GM18526 (cell line): ENCODE data around the gene NACC2.

Experiments used
- POLR2A ChIP-seq: IDR thresholded peaks from 3 replicates; pipeline ENCODE4 v1.6.1; 2011; ENCODE audit not compliant: insufficient read length; ENCODE audit errors: extremely low read depth

The NACC2 gene

DNA sequence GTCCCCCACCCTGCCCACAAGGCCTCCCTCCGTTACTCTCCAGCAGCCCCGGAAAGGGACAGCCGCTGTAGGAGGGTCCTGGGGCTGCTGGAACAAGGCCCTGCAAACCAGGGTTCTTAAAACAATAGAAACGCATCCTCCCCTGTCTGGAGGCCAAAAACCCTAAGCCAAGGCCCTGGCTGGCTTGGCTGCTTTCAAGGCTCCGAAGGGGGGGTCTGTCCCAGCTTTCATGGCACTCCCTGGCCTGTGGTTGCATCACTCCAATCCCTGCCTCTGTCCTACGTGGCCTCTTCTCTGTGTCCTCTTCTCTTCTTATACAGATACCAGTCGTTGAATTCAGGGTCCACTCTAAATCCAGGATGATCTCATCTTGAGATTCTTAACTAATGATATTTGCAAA lies 126.5 kb downstream of the NACC2 start:
- no peak for TF ChIP-seq POLR2A

DNA sequence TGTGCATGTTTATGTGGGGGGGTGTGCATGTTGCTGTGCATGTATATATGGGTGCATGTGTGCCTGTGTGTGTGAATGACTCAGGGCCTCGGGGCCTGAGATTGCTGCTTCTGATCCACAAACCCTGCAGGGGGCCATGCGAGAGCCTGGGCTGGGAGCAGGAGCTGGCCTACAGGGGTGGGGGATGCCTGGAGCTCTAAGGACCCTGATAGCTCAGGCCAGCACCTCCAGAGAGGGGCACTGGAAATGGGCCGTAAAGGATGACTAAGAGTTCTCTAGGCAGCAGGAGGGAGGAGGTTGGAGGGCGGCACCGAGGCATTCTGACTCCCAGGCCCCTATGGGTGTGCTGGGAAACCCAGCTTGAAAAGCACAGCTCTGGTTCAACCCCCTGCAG lies 127.0 kb downstream of the NACC2 start:
- TF ChIP-seq POLR2A: no peak

DNA sequence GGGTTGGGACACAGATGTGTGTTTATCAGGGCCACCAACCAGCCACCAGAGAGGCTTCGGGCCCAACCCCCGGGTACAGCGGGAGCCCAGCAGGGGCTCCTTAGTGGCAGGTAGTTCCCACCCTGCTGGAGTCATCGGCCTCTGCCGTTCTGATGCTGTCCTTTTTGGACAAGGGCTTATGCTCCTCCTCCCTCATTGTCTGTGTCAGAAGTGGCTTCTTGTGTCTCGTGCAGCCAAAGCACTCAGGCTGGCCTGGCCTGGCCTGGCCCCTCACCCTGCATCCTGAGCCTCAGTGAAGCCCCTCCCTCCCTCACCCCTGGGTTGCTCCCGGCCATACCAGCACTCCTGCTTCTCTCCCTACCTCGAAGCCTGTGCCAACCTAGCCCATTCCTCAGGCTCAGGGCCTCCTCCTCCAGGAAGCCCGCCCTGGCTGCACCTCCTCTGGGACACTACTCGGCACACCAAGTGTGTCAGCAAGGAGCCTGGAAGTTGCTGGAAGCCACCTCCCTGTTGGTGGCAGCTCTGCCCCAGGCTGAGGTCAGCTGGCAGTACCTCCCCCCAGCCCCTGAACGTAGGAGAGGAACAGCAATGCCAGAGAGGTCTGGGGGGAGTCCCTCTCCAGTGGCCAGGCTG lies 129.8 kb downstream of the NACC2 start:
- no peak for TF ChIP-seq POLR2A

DNA sequence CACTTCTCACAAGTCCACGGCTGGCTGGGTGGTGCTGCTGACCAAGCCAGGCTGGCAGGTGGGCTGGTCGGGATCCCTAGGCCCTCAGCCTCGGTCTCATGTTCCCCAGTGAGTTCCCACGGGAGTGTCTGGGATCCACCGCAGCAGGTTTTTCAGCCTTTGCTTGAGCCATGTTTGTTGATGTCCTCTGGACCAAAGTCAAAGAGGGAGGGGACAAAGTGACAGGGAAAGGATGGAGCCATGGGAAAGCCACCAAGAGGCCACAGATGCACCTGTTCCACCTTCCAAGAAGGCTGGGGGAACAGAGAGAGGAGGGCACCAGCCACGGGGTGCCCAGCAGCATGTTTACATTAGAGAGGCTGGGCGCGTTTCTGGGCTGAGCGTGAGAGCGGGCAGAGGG lies 131.2 kb downstream of the NACC2 start:
- no peak for TF ChIP-seq POLR2A

DNA sequence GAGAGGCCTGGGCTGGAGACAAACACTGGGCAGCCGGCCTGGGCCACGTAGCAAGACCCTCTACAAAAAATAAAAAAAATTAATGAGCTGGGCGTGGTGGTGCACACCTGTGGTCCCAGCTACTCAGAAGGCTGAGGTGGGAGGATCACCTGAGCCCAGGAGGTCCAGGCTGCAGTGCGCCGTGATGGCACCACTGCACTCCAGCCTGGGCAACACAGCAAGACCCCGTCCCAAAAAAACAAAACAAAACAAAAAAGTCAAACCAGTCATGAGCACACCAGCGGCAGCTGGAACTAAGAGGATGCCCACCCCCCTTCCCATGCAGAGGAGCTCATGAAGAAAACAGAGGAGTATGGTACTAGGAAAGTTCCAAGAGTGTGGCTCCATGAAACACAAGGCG lies 131.8 kb downstream of the NACC2 start:
- TF ChIP-seq POLR2A: no peak

DNA sequence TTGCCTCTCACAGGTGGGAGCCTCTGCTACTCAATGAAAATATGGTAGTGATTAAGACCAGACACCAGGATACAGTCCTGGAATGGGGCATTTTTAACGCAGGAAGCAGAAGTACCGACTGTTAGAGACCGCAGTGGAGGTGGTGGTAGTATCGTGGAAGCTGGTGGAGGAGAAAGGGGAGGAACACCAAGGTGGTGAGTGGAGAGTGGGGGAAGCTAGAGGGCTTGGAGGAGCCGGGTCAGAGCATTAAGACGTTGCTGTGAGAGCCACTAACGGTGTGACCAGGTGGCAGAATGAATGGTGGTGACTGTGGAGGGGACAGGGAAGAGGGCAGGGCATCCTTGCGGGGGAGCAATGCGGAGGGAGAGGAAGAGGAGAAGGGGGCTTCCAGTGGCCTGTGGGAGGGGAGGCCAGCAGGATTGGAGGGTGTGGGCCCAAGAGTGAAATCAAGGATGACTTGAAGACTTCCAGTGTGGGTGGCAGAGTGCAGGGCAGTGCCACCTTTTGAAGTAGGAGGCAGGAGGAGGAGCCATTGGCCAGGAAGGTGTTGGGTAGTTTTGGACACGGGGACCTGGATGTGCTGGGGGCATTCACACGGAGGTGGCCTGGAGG lies 132.3 kb downstream of the NACC2 start:
- TF ChIP-seq POLR2A: no peak

DNA sequence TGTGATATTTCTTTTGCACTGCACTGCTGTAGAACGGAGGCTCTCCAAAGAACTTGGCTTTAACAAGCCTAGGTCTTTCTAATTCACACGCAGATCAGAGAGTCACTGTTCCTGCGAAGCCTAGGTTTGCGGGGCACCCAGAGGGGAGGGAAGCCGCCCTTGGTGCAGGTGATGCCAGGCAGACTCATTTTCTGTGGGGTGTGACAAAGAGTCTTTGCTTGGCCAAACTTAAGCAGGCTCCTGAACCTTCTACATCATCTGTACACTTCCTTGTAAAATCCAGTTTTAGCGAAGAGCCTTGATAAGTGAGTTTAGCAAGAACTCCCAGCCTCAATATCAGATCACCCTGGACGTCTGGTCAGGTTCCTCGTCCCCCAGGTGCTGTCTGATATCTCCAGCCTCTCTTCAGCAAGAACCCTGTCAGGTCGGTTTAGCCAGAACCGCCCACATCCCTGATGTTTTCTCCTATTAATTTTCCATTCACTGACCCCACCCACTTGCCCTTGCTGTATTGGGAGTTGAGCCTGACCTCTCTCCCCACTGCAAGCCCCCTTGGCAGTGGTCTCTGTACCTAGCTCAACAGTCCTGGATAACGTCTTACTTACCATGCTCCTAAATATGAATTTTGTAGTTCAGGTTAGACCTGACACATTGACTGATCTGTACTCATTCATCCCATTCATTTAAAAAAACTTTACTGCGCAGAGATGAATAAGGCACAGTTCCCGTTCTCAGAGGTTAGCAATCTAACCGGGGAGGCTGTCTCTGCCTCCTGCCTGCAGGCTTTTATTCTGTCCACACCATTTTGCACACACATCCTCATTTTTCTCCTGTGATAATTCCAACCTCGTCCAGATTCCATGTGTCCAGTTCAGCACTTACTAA lies 133.0 kb downstream of the NACC2 start:
- TF ChIP-seq POLR2A: no peak

DNA sequence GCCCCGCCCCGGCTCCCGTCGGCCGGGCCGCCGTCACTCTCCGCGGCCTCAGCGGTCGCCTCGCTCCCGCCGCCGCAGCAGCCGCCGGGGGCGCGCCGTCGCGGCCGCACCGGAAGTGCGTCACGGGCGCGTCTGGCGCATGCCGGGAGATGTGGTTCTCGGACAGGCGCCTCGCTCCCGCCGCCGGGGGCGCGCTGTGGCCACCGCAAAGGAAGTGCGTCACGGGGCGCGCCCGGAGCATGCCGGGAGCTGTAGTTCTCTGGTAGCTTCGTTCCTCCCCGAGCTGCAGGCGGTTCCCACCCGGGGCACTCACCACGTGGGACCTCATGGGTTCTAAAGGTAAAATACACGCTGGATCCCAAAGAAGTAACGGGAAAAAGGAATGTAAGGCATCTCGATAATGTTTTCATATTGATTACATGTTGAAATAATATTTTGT lies 133.8 kb downstream of the NACC2 start, which contains the start of gene UBAC1:
Gene UBAC1, minus strand, starts transcription at position 97 of the 439 bp plus-strand sequence. CDS start 211 bp downstream, outside the sequence.
- TF ChIP-seq POLR2A: no peak

DNA sequence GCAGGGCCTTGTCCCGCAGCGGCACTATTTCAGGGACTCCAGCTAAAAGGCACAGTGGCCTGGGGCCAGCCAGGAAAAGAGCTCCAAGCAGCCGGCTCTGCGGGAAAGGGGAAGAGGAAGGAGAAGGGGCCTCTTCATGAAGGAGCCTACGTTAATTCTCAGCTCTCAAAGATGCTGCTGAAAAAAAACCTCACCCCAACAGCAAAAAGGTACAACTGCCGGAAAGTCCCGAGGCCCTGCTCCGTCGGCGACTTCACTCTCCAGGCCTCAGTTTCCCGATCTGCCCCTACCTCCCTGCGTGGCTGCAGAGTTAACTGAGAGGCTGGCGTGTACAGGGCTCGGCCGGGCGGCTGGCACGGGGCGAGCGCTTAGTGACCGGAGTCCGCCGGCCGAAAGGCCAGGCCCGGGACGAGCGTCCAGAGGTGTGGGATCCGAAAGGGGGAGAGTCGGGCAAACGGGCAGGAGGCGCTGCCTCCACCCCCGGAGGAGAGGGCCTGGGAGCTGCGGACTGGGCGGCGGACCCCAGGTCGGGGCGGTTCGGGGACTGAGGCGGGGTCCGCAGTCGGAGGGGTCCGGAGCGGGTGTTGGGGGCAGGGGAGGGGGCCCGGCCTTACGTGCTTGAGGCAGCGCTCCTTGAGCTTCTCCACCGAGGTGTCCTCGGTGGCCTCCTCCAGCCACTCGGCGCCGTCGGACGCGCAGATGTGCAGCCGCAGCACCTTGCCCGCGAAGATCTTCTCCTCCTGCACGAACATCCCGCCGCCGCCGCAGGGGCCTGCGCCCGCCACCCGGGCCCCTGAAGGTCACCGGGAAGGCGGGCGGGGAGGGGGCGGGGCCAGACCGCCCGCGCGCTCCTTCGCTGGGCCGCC lies 134.4 kb downstream of the NACC2 start:
- no peak for TF ChIP-seq POLR2A

DNA sequence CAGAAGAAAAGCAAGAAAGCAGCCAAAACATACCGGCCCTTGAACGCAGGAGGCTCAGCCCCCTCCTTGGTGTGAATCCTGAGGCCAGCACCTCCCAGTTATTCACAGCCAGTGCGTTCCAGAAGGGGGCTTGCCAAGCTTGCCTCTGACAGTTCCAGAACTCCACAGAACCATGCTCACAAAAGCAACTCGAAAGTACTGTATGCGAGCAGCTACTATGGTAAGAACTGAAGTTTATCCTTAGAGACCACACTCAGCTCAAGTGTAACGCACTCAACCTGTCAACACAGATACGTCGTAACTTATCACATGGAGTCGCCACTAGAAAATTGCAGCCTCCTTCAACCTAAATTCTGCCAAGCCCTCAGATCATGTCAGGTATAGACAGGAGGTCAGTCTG lies 135.3 kb downstream of the NACC2 start:
- no peak for TF ChIP-seq POLR2A

DNA sequence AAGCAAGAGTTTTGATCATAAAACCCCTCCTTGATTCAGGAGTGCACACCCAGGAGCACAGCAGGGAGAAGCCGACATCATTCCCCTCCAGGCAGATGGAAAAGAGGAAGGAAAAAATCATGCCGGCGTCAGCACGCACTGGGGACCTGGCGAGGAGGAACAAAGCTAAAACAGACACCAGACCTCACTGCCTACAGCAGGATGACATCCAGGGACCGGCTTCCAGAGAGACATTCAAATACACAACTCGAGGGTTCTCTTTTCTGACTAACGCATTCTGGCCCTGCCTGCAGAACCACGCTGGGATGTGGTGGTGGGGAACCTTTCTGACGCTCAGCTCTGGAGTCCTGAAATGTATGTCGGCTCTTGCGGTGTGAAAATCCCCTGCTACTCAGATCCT lies 136.6 kb downstream of the NACC2 start:
- TF ChIP-seq POLR2A: no peak

DNA sequence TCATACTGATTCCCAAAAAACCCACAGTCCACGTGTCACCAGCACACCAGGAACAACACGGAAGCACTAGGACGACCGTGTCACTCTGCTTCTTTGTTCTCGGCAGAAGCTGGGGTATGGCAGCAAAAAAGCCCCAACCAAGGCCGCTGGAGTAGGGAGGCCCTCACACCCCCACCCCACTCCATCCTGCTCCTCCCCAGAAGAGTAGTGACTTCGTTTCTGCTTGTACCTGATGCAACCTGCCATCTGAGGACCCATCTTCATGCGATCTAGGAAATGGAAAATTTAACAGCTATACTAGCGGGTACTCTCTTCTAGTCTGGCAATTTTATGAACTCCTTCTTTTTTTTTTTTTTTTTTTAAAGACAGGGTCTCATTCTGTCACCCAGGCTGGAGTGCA lies 137.7 kb downstream of the NACC2 start:
- no peak for TF ChIP-seq POLR2A

DNA sequence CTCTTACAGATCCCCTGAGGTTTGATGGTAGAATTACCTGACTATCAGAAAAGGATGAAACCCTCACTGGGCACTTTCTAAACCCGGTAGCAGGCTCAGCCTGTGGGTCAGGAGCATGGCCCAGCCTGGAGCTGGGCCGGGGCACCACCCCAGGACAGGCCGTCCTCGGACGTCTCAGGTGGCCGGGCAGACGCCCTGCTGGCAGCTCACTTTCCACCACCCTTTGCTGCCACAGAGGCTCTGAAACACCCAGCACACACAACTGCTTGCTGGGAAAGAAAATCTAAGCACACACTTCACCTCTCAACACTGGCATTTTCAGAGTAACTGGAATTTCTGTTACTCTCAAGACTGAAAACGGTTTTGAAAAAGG lies 138.3 kb downstream of the NACC2 start:
- TF ChIP-seq POLR2A: no peak
